ENCODE results near the gene PCP4L1.
"Not testable (repeated sequence)": the region's sequence is repeated elsewhere in the genome, so short reads cannot be mapped to it uniquely, and the experiment has no call there.

PCP4L1 gene

GRCh38 chr1:161273402-161273801 lies 14.9 kb downstream of the PCP4L1 start:
- DNase-seq: no peak

- DNase-seq: no peak
These were observed 16.3 kb downstream of the PCP4L1 start for GRCh38 chr1:161274874-161275273.

GRCh38 chr1:161282991-161283390 lies 24.4 kb downstream of the PCP4L1 start:
- no peak for DNase-seq

GRCh38 chr1:161285113-161285512 lies 26.6 kb downstream of the PCP4L1 start:
- DNase-seq: no peak

- DNase-seq: no peak
These were observed 27.0 kb downstream of the PCP4L1 start for GRCh38 chr1:161285521-161285920.

GRCh38 chr1:161287482-161288054 lies 29.0 kb downstream of the PCP4L1 start:
- DNase-seq: no peak

GRCh38 chr1:161290779-161291178 lies 32.2 kb downstream of the PCP4L1 start:
- DNase-seq: no peak

GRCh38 chr1:161297415-161297814 lies 38.9 kb downstream of the PCP4L1 start:
- no peak for DNase-seq

- DNase-seq: no peak
These were observed 39.6 kb downstream of the PCP4L1 start for GRCh38 chr1:161298116-161298515.

GRCh38 chr1:161299347-161299746 lies 40.8 kb downstream of the PCP4L1 start:
- no peak for DNase-seq

GRCh38 chr1:161300478-161300877 lies 41.9 kb downstream of the PCP4L1 start:
- DNase-seq: no peak

GRCh38 chr1:161304927-161305866 lies 46.7 kb downstream of the PCP4L1 start:
- DNase-seq: peak in 1 of 2 donors; percentile 20

- DNase-seq: peak; percentile 94 to 96
These were observed 47.4 kb downstream of the PCP4L1 start for GRCh38 chr1:161305867-161306519.

- peak; percentile 19 to 30 for DNase-seq
These were observed 48.8 kb downstream of the PCP4L1 start for GRCh38 chr1:161307230-161307768.

GRCh38 chr1:161307892-161308638 lies 49.5 kb downstream of the PCP4L1 start:
- no peak for DNase-seq

- no peak for DNase-seq
These were observed 51.3 kb downstream of the PCP4L1 start, which contains the start of gene MPZ for GRCh38 chr1:161309868-161310267. Gene MPZ, minus strand, starts transcription at chr1:161309968. Its CDS starts 63 bp downstream, at chr1:161309905.

GRCh38 chr1:161311595-161312181 lies 53.1 kb downstream of the PCP4L1 start:
- no peak for DNase-seq

- no peak for DNase-seq
These were observed 55.1 kb downstream of the PCP4L1 start for GRCh38 chr1:161313554-161314200.

- peak; percentile 91 to 93 for DNase-seq
These were observed 55.8 kb downstream of the PCP4L1 start, which contains the start of gene SDHC for GRCh38 chr1:161314201-161314981. Gene SDHC, plus strand, starts transcription at chr1:161314381. Its CDS starts 25 bp downstream, at chr1:161314406.

- not testable (repeated sequence) for DNase-seq
These were observed 57.5 kb downstream of the PCP4L1 start for GRCh38 chr1:161315841-161316674.
